ENCODE data around the gene ZBTB7C.

DNA sequence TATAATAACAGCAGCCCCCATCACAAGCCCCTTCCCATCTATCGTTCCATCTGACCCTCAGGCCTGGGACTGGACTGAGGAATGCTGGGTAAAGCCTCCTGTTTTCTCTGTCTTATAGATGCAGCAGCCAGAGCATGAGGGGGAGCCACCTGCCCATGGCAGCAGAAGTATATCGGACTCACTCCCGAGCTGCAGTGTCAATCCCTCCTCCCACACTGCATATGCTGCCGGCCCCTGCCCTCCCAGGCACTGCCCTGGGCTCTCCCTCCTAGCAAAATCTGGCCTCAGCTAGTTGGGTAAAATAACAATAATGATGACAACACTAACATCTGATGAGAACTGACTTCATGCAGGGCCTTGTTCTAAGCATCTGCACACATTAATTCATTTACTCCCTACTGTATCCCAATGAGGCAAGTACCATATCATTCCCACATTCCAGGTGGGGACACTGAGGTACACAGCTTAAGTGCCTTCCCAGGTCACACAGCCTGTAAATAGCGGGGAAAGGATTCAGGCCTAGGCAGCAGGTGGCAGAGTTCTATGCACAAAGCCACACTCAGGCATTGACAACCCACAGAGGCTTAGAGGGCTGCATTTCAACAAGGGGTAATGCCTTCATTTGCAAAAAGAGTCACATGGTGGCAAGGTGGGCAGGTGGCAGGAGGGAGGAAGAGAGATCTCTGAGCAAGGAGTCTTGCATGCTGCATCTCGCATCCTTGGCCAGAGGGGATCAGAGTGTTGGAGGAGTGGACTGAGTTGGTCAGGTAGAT lies 190.0 kb downstream of the ZBTB7C start:
- TF ChIP-seq POLR2AphosphoS5 (IDR thresholded peaks at IDR 0.05) (no peak), EP300 (IDR thresholded peaks at IDR 0.05) (no peak), POLR2A (IDR thresholded peaks at IDR 0.05) (no peak)
- TF ChIP-seq, protein P1, sequence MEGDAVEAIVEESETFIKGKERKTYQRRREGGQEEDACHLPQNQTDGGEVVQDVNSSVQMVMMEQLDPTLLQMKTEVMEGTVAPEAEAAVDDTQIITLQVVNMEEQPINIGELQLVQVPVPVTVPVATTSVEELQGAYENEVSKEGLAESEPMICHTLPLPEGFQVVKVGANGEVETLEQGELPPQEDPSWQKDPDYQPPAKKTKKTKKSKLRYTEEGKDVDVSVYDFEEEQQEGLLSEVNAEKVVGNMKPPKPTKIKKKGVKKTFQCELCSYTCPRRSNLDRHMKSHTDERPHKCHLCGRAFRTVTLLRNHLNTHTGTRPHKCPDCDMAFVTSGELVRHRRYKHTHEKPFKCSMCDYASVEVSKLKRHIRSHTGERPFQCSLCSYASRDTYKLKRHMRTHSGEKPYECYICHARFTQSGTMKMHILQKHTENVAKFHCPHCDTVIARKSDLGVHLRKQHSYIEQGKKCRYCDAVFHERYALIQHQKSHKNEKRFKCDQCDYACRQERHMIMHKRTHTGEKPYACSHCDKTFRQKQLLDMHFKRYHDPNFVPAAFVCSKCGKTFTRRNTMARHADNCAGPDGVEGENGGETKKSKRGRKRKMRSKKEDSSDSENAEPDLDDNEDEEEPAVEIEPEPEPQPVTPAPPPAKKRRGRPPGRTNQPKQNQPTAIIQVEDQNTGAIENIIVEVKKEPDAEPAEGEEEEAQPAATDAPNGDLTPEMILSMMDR (IDR thresholded peaks at IDR 0.05): no peak
